ENCODE results near the gene R3HDML.

Gene R3HDML

GRCh38 chr20:44357555-44358125 is 20.8 kb downstream of the R3HDML start:
- Histone ChIP-seq H3K27me3 (ENCODE audit: insufficient read depth, poor library complexity, severe bottlenecking) (peaks cover 8% of the 10 kb centered on the region), H3K4me3 (ENCODE audit: severe bottlenecking) (no peak overlapping the region), H3K4me1 (ENCODE audit: insufficient read depth, poor library complexity, severe bottlenecking) (no peaks in the 10 kb centered on the region), H3K36me3 (ENCODE audit: low read depth) (no peaks in the 10 kb centered on the region), H3K9me3 (ENCODE audit: severe bottlenecking) (no peaks in the 10 kb centered on the region), H3K27ac (ENCODE audit: poor library complexity, severe bottlenecking) (no peak overlapping the region)
- no peak for ATAC-seq (ENCODE audit: low read depth)
- no peak for DNase-seq (ENCODE audit: low spot score)
- TF ChIP-seq CTCF (IDR thresholded peaks at IDR 0.05; ENCODE audit: poor library complexity, severe bottlenecking): no peak

- Histone ChIP-seq H3K27me3 (ENCODE audit: insufficient read depth, poor library complexity, severe bottlenecking) (peaks cover 8% of the 10 kb centered on the region), H3K9me3 (ENCODE audit: severe bottlenecking) (no peaks in the 10 kb centered on the region), H3K36me3 (ENCODE audit: low read depth) (no peaks in the 10 kb centered on the region), H3K27ac (ENCODE audit: poor library complexity, severe bottlenecking) (no peak overlapping the region), H3K4me1 (ENCODE audit: insufficient read depth, poor library complexity, severe bottlenecking) (no peaks in the 10 kb centered on the region), H3K4me3 (ENCODE audit: severe bottlenecking) (no peak overlapping the region)
- no peak for DNase-seq (ENCODE audit: low spot score)
- TF ChIP-seq CTCF (IDR thresholded peaks at IDR 0.05; ENCODE audit: poor library complexity, severe bottlenecking): no peak
- no peak for ATAC-seq (ENCODE audit: low read depth)
Measured at GRCh38 chr20:44358776-44359175, 21.9 kb downstream of the R3HDML start.

- Histone ChIP-seq H3K36me3 (ENCODE audit: low read depth) (no peaks in the 10 kb centered on the region), H3K27ac (ENCODE audit: poor library complexity, severe bottlenecking) (no peak overlapping the region), H3K4me3 (ENCODE audit: severe bottlenecking) (no peak overlapping the region), H3K27me3 (ENCODE audit: insufficient read depth, poor library complexity, severe bottlenecking) (peaks cover 8% of the 10 kb centered on the region), H3K9me3 (ENCODE audit: severe bottlenecking) (no peaks in the 10 kb centered on the region), H3K4me1 (ENCODE audit: insufficient read depth, poor library complexity, severe bottlenecking) (no peaks in the 10 kb centered on the region)
- no peak for ATAC-seq (ENCODE audit: low read depth)
- no peak for TF ChIP-seq CTCF (IDR thresholded peaks at IDR 0.05; ENCODE audit: poor library complexity, severe bottlenecking)
- DNase-seq (ENCODE audit: low spot score): no peak
Measured at GRCh38 chr20:44360221-44360620, 23.4 kb downstream of the R3HDML start.

- H3K27ac ChIP-seq (ENCODE audit: poor library complexity, severe bottlenecking): no peak overlapping the region
- ATAC-seq (ENCODE audit: low read depth) (no peak), DNase-seq (ENCODE audit: low spot score) (no peak)
- TF ChIP-seq CTCF (IDR thresholded peaks at IDR 0.05; ENCODE audit: poor library complexity, severe bottlenecking): no peak
- no peaks in the 10 kb centered on the region for H3K4me1 ChIP-seq (ENCODE audit: insufficient read depth, poor library complexity, severe bottlenecking)
- no peak overlapping the region for H3K4me3 ChIP-seq (ENCODE audit: severe bottlenecking)
- H3K36me3 ChIP-seq (ENCODE audit: low read depth): no peaks in the 10 kb centered on the region
- H3K9me3 ChIP-seq (ENCODE audit: severe bottlenecking): no peaks in the 10 kb centered on the region
- H3K27me3 ChIP-seq (ENCODE audit: insufficient read depth, poor library complexity, severe bottlenecking): peaks cover 8% of the 10 kb centered on the region
Measured at GRCh38 chr20:44361021-44361420, 24.2 kb downstream of the R3HDML start.

GRCh38 chr20:44362466-44362940 is 25.7 kb downstream of the R3HDML start:
- Histone ChIP-seq H3K27ac (ENCODE audit: poor library complexity, severe bottlenecking) (no peak overlapping the region), H3K4me1 (ENCODE audit: insufficient read depth, poor library complexity, severe bottlenecking) (no peaks in the 10 kb centered on the region), H3K9me3 (ENCODE audit: severe bottlenecking) (no peaks in the 10 kb centered on the region), H3K36me3 (ENCODE audit: low read depth) (no peaks in the 10 kb centered on the region), H3K4me3 (ENCODE audit: severe bottlenecking) (no peak overlapping the region), H3K27me3 (ENCODE audit: insufficient read depth, poor library complexity, severe bottlenecking) (no peaks in the 10 kb centered on the region)
- no peak for DNase-seq (ENCODE audit: low spot score)
- ATAC-seq (ENCODE audit: low read depth): no peak
- TF ChIP-seq CTCF (IDR thresholded peaks at IDR 0.05; ENCODE audit: poor library complexity, severe bottlenecking): no peak
